Liver (tissue), 3 donors: ENCODE results near the gene TBC1D10B.

Source experiments
- GABPA ChIP-seq, 2 donors: IDR thresholded peaks in 1 of 2; conservative IDR thresholded peaks in 1 of 2; 2 replicates each; pipeline ENCODE4 v1.6.1; 2016; ENCODE audit warnings: antibody characterized with exemption in 2 of 2, mild to moderate bottlenecking in 1 of 2, moderate library complexity in 1 of 2
- JUND ChIP-seq, 2 donors: IDR thresholded peaks; 2 replicates each; pipeline ENCODE4 v1.6.1; 2016; ENCODE audit warnings: antibody characterized with exemption in 2 of 2
- RAD21 ChIP-seq, 2 donors: IDR thresholded peaks; 2 replicates each; pipeline ENCODE4 v1.6.1; 2016; ENCODE audit warnings: antibody characterized with exemption in 2 of 2, mild to moderate bottlenecking in 2 of 2
- YY1 ChIP-seq: IDR thresholded peaks from 2 replicates; pipeline ENCODE4 v1.6.1; 2016; ENCODE audit warnings: antibody characterized with exemption, mild to moderate bottlenecking
- TF ChIP-seq, protein P1 (sequence below): fragments of 150-350 bp; IDR thresholded peaks from 2 replicates; pipeline ENCODE4 v1.5.1; 2017; ENCODE audit warnings: improper control_type of control experiment, low read depth, low read length; ENCODE audit not compliant: missing input control
- TF ChIP-seq, protein P2 (sequence below): IDR thresholded peaks from 2 replicates; pipeline ENCODE4 v1.6.1; 2016; ENCODE audit warnings: antibody characterized with exemption
- TF ChIP-seq, protein P3 (sequence below): IDR thresholded peaks from 2 replicates; pipeline ENCODE4 v1.6.1; 2016; ENCODE audit warnings: antibody characterized with exemption, mild to moderate bottlenecking
- donor health status: healthy.
- donor health status: healthy.

DNA sequence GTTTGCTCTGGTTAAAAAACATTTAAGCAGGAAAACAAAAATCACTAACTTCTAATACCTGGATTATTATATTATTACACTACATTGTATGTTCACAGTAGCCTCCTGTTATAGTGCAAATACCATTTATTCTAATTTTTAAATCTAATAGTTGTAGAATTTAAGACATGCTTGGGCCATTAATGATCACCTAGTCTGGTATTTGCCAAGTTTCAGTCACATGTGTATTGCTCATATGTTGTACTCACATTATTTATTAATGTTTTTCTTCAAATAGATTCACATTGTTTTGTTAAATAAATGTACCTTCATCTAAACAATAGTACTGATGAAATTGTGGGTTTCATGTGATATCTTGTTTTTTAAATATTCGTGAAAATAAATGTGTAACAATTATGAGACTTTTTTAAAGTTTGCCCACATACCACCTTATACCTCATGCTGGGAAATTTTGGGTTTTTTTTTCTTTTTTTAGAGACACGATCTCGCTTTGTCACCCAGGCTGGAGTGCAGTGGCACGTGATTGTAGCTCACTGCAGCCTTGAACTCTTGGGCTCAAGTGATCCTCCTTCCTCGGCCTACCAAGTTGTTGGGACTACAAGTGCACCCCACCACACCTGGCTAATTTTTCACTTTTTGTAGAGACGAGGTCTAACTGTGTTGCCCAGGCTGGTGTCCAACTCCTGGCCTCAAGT lies 43.0 kb upstream of the TBC1D10B start:
- TF ChIP-seq, protein P1, sequence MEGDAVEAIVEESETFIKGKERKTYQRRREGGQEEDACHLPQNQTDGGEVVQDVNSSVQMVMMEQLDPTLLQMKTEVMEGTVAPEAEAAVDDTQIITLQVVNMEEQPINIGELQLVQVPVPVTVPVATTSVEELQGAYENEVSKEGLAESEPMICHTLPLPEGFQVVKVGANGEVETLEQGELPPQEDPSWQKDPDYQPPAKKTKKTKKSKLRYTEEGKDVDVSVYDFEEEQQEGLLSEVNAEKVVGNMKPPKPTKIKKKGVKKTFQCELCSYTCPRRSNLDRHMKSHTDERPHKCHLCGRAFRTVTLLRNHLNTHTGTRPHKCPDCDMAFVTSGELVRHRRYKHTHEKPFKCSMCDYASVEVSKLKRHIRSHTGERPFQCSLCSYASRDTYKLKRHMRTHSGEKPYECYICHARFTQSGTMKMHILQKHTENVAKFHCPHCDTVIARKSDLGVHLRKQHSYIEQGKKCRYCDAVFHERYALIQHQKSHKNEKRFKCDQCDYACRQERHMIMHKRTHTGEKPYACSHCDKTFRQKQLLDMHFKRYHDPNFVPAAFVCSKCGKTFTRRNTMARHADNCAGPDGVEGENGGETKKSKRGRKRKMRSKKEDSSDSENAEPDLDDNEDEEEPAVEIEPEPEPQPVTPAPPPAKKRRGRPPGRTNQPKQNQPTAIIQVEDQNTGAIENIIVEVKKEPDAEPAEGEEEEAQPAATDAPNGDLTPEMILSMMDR: no peak
- TF ChIP-seq YY1 (no peak), RAD21 (IDR thresholded peaks at IDR 0.05) (no peak), JUND (IDR thresholded peaks at IDR 0.05) (no peak), GABPA (IDR thresholded peaks at IDR 0.05 in 1 of 2, conservative IDR thresholded peaks at IDR 0.05 in 1 of 2) (no peak)
- TF ChIP-seq, protein P2, sequence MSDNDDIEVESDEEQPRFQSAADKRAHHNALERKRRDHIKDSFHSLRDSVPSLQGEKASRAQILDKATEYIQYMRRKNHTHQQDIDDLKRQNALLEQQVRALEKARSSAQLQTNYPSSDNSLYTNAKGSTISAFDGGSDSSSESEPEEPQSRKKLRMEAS: no peak
- TF ChIP-seq, protein P3, sequence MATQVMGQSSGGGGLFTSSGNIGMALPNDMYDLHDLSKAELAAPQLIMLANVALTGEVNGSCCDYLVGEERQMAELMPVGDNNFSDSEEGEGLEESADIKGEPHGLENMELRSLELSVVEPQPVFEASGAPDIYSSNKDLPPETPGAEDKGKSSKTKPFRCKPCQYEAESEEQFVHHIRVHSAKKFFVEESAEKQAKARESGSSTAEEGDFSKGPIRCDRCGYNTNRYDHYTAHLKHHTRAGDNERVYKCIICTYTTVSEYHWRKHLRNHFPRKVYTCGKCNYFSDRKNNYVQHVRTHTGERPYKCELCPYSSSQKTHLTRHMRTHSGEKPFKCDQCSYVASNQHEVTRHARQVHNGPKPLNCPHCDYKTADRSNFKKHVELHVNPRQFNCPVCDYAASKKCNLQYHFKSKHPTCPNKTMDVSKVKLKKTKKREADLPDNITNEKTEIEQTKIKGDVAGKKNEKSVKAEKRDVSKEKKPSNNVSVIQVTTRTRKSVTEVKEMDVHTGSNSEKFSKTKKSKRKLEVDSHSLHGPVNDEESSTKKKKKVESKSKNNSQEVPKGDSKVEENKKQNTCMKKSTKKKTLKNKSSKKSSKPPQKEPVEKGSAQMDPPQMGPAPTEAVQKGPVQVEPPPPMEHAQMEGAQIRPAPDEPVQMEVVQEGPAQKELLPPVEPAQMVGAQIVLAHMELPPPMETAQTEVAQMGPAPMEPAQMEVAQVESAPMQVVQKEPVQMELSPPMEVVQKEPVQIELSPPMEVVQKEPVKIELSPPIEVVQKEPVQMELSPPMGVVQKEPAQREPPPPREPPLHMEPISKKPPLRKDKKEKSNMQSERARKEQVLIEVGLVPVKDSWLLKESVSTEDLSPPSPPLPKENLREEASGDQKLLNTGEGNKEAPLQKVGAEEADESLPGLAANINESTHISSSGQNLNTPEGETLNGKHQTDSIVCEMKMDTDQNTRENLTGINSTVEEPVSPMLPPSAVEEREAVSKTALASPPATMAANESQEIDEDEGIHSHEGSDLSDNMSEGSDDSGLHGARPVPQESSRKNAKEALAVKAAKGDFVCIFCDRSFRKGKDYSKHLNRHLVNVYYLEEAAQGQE: no peak
